ENCODE data around the gene SDK1.

DNA sequence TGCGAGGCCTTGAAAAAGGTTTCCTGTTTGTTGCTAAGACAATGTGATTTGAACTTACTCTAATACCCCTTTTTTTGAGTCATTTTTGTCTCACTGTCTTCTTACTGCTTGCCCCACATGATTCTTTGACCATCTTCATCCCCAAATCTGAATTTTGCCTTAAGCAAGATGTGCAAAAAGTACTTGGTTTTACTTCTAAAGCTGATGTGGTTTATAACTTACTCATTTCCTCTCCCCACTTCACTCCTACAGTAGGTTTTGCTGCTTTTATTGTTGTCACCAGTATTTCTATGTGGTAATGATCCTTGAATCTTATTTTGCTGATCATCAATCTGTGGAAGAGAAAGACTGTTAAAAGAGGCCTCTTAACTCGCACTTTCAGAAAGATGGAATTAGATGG is 396.4 kb downstream of the SDK1 start:
- TF ChIP-seq EZH2phosphoT487 (IDR thresholded peaks at IDR 0.05; ENCODE audit: insufficient read depth, low read depth) (no peak), EZH2 (IDR thresholded peaks at IDR 0.05; ENCODE audit: insufficient read depth, poor library complexity, severe bottlenecking) (no peak)

Measured in GM23248 (cell line).